ENCODE measurements around the gene KCNQ1.

GRCh38 chr11:2724653-2725367 is 280.0 kb downstream of the KCNQ1 start:
- TF ChIP-seq, protein P1, sequence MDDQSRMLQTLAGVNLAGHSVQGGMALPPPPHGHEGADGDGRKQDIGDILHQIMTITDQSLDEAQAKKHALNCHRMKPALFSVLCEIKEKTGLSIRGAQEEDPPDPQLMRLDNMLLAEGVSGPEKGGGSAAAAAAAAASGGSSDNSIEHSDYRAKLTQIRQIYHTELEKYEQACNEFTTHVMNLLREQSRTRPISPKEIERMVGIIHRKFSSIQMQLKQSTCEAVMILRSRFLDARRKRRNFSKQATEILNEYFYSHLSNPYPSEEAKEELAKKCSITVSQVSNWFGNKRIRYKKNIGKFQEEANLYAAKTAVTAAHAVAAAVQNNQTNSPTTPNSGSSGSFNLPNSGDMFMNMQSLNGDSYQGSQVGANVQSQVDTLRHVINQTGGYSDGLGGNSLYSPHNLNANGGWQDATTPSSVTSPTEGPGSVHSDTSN (IDR thresholded peaks at IDR 0.05): no peak
- TF ChIP-seq TEAD4 (IDR thresholded peaks at IDR 0.05; ENCODE audit: borderline replicate concordance, insufficient read depth) (no peak), EZH2phosphoT487 (IDR thresholded peaks at IDR 0.05; ENCODE audit: borderline replicate concordance, low read depth) (no peak), RAD21 (IDR thresholded peaks at IDR 0.05; ENCODE audit: low read length) (no peak)

Measured in SK-N-SH (cell line).